Neural progenitor cell (in vitro differentiated cells): ENCODE measurements around the gene FKBP9. TPM values are rescaled to one million over a fixed set of nuclear protein-coding genes. Genes with fewer than 3 reads are reported as not detected.
"Not testable (repeated sequence)": the region's sequence is repeated elsewhere in the genome, so short reads cannot be mapped to it uniquely, and the experiment has no call there.

ENCODE experiments used
- DNase-seq: peaks from one replicate; pipeline ENCODE4 v3.0.0-alpha.2; 2016; ENCODE audit warnings: low spot score
- H2AFZ ChIP-seq: fragments of 200-600 bp; sonication (generic); replicated peaks from 2 replicates; pipeline ENCODE4 v1.6.1; 2016; ENCODE audit warnings: antibody characterized with exemption
- H3F3A ChIP-seq: fragments of 200-600 bp; sonication (generic); 2 replicates; pipeline ENCODE4 v1.6.1; 2016; ENCODE audit warnings: antibody characterized with exemption, low read depth
- H3K27ac ChIP-seq: fragments of 200-600 bp; sonication (generic); 2 replicates; pipeline ENCODE4 v1.5.1; 2016; ENCODE audit warnings: mild to moderate bottlenecking
- H3K27me3 ChIP-seq: fragments of 200-600 bp; sonication (generic); 2 replicates; pipeline ENCODE4 v1.6.1; 2016; ENCODE audit warnings: mild to moderate bottlenecking, moderate library complexity
- H3K36me3 ChIP-seq: fragments of 200-600 bp; sonication (generic); 2 replicates; pipeline ENCODE4 v1.5.1; 2016
- H3K4me1 ChIP-seq: fragments of 200-600 bp; sonication (generic); 2 replicates; pipeline ENCODE4 v1.6.1; 2016; ENCODE audit warnings: mixed run types
- H3K4me2 ChIP-seq: fragments of 200-600 bp; sonication (generic); 2 replicates; pipeline ENCODE4 v1.6.1; 2016
- H3K4me3 ChIP-seq: fragments of 200-600 bp; sonication (generic); 2 replicates; pipeline ENCODE4 v1.5.1; 2016
- H3K79me2 ChIP-seq: fragments of 200-600 bp; sonication (generic); 2 replicates; pipeline ENCODE4 v1.6.1; 2016; ENCODE audit warnings: low read depth
- H3K9ac ChIP-seq: fragments of 200-600 bp; sonication (generic); 2 replicates; pipeline ENCODE4 v1.6.1; 2016
- H3K9me3 ChIP-seq: fragments of 200-600 bp; sonication (generic); 2 replicates; pipeline ENCODE4 v1.5.1; 2016; ENCODE audit warnings: low read depth
- H4K20me1 ChIP-seq: fragments of 200-600 bp; sonication (generic); 2 replicates; pipeline ENCODE4 v1.6.1; 2016; ENCODE audit warnings: low read depth
- H3K27ac Mint-ChIP-seq: 3 replicates; pipeline ENCODE4 v1.8.0; 2021; ENCODE audit warnings: mixed read lengths
- H3K27me3 Mint-ChIP-seq: 2 replicates; pipeline ENCODE4 v1.8.0; 2022; ENCODE audit warnings: low read depth, mild to moderate bottlenecking, inconsistent platforms, moderate library complexity, mixed read lengths; ENCODE audit not compliant: insufficient read depth
- H3K36me3 Mint-ChIP-seq: 3 replicates; pipeline ENCODE4 v1.8.0; 2021; ENCODE audit warnings: mixed read lengths
- H3K4me1 Mint-ChIP-seq: 3 replicates; pipeline ENCODE4 v1.8.0; 2021; ENCODE audit warnings: mixed read lengths
- H3K4me3 Mint-ChIP-seq: 3 replicates; pipeline ENCODE4 v1.8.0; 2021; ENCODE audit warnings: mild to moderate bottlenecking, moderate library complexity, mixed read lengths
- H3K9me3 Mint-ChIP-seq: 3 replicates; pipeline ENCODE4 v1.8.0; 2020; ENCODE audit warnings: mixed read lengths
- CTCF ChIP-seq: fragments of 200-600 bp; sonication (generic); IDR thresholded peaks from 2 replicates; pipeline ENCODE4 v1.5.1; 2017; ENCODE audit warnings: antibody characterized with exemption, mild to moderate bottlenecking
- EZH2 ChIP-seq: fragments of 200-600 bp; sonication (generic); IDR thresholded peaks from 2 replicates; pipeline ENCODE4 v1.6.1; 2017; ENCODE audit warnings: antibody characterized with exemption, mild to moderate bottlenecking, moderate library complexity
- EZH2phosphoT487 ChIP-seq: fragments of 200-600 bp; sonication (generic); IDR thresholded peaks from 2 replicates; pipeline ENCODE4 v1.6.1; 2017; ENCODE audit warnings: antibody characterized with exemption
- total RNA-seq: library from RNA; depleted of rRNA; stranded (reverse); fragments of >200 nt; gene quantifications from 2 replicates; pipeline ENCODE4 v1.2.3, GENCODE V29; 2015; ENCODE audit warnings: low replicate concordance

FKBP9 gene
- total RNA-seq, 1 donor from 2014 or later = 24.4 TPM

GRCh38 chr7:32915041-32915536 is 42.2 kb upstream of the FKBP9 start:
- H3K4me2 ChIP-seq = no peak overlapping the region
- H3K4me3 ChIP-seq = no peak overlapping the region
- no peak overlapping the region for H3K27ac Mint-ChIP-seq
- no peaks in the 10 kb centered on the region for H3K9me3 Mint-ChIP-seq
- peaks cover 38% of the 10 kb centered on the region for H3K36me3 Mint-ChIP-seq
- no peaks in the 10 kb centered on the region for H3F3A ChIP-seq
- no peaks in the 10 kb centered on the region for H3K27me3 Mint-ChIP-seq
- H3K9me3 ChIP-seq = no peaks in the 10 kb centered on the region
- TF ChIP-seq CTCF (no peak), EZH2 (no peak), EZH2phosphoT487 (no peak)
- no peak overlapping the region for H3K27ac ChIP-seq
- H3K4me1 ChIP-seq = no peaks in the 10 kb centered on the region
- H3K79me2 ChIP-seq = no peaks in the 10 kb centered on the region
- no peaks in the 10 kb centered on the region for H4K20me1 ChIP-seq
- no peaks in the 10 kb centered on the region for H3K27me3 ChIP-seq
- no peak overlapping the region for H2AFZ ChIP-seq
- H3K4me3 Mint-ChIP-seq = no peak overlapping the region
- H3K4me1 Mint-ChIP-seq = no peaks in the 10 kb centered on the region
- no peak overlapping the region for H3K9ac ChIP-seq
- DNase-seq = no peak
- H3K36me3 ChIP-seq = no peaks in the 10 kb centered on the region

- H3K36me3 ChIP-seq = no peaks in the 10 kb centered on the region
- H3K27me3 ChIP-seq = no peaks in the 10 kb centered on the region
- H3K9me3 ChIP-seq = no peaks in the 10 kb centered on the region
- H3K4me1 ChIP-seq = no peaks in the 10 kb centered on the region
- Mint-ChIP-seq H3K27ac (no peak overlapping the region), H3K36me3 (peaks cover 41% of the 10 kb centered on the region), H3K27me3 (no peaks in the 10 kb centered on the region), H3K9me3 (no peaks in the 10 kb centered on the region), H3K4me3 (no peak overlapping the region), H3K4me1 (no peaks in the 10 kb centered on the region)
- no peaks in the 10 kb centered on the region for H3F3A ChIP-seq
- H3K4me2 ChIP-seq = no peak overlapping the region
- no peak overlapping the region for H3K9ac ChIP-seq
- no peak overlapping the region for H3K27ac ChIP-seq
- no peak overlapping the region for H3K4me3 ChIP-seq
- H2AFZ ChIP-seq = no peak overlapping the region
- no peak for TF ChIP-seq CTCF
- DNase-seq = no peak
- no peaks in the 10 kb centered on the region for H4K20me1 ChIP-seq
- no peaks in the 10 kb centered on the region for H3K79me2 ChIP-seq
Measured at GRCh38 chr7:32916006-32916405, 41.2 kb upstream of the FKBP9 start.

DNA sequence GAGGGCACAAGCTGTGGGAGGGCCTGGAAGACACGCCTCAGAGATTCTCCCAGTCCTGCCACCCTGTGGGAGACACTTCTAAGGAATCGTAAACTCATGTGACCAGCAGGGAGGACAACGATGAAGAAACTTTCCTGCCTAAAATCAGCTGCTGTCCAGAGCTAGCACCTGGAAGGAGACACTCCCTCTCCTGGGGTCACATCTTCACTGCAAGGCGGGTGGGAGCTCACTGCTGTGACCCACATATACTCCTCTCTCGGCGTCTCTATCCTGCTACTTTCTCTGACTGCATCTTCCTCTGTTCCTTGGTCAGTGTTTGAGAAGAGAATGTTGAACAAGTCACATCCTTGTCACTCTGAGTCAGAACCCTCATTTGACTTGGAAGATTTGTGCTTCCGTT is 40.2 kb upstream of the FKBP9 start:
- H4K20me1 ChIP-seq, H3K27me3 Mint-ChIP-seq, H3K36me3 ChIP-seq, H3K4me3 Mint-ChIP-seq, H3K4me3 ChIP-seq, H3F3A ChIP-seq, H3K4me2 ChIP-seq, H3K9me3 Mint-ChIP-seq, H3K4me1 ChIP-seq, H3K4me1 Mint-ChIP-seq, H3K27ac ChIP-seq, H2AFZ ChIP-seq, H3K79me2 ChIP-seq, DNase-seq, H3K27me3 ChIP-seq, H3K27ac Mint-ChIP-seq, H3K9ac ChIP-seq, H3K9me3 ChIP-seq: not testable (repeated sequence)
- peaks cover 46% of the 10 kb centered on the region for H3K36me3 Mint-ChIP-seq

DNA sequence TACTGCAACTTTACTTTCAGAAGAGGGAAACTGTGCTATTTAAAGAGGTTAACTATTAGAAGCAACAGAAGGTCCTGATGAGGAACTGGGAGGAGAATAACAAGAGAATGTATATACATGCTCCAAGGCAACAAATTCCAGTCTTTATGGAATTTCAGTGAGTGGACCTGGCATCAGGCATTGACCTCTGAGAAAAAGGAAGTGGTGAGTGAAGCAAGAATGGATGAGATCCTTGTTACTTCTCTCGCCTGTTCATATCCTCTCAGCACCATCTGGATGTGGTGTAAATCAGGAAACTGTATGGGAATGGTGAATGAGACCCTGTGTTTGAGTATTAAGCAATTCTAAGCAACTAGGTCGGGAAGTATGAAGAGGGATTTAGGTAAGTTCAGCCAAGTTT is 35.3 kb upstream of the FKBP9 start:
- no peaks in the 10 kb centered on the region for H3K36me3 ChIP-seq
- no peaks in the 10 kb centered on the region for H3K27me3 ChIP-seq
- H3K36me3 Mint-ChIP-seq = peaks cover 40% of the 10 kb centered on the region
- no peak overlapping the region for H2AFZ ChIP-seq
- no peak overlapping the region for H3K9ac ChIP-seq
- H3K4me1 ChIP-seq = no peaks in the 10 kb centered on the region
- DNase-seq = no peak
- no peaks in the 10 kb centered on the region for H3K27me3 Mint-ChIP-seq
- no peaks in the 10 kb centered on the region for H3K9me3 ChIP-seq
- H3K4me3 ChIP-seq = no peak overlapping the region
- no peak overlapping the region for H3K4me2 ChIP-seq
- H3K27ac Mint-ChIP-seq = peak overlapping the region; percentile 15
- H3K4me1 Mint-ChIP-seq = peaks cover 11% of the 10 kb centered on the region
- no peaks in the 10 kb centered on the region for H4K20me1 ChIP-seq
- no peaks in the 10 kb centered on the region for H3K79me2 ChIP-seq
- no peak overlapping the region for H3K27ac ChIP-seq
- TF ChIP-seq EZH2phosphoT487 (no peak), CTCF (no peak), EZH2 (no peak)
- no peaks in the 10 kb centered on the region for H3K9me3 Mint-ChIP-seq
- H3K4me3 Mint-ChIP-seq = no peak overlapping the region
- H3F3A ChIP-seq = no peaks in the 10 kb centered on the region
